A549 (cell line): ENCODE results near the gene TMPRSS6. TPM values are rescaled to one million over a fixed set of nuclear protein-coding genes. Genes with fewer than 3 reads are reported as not detected.

Experiments
- ATAC-seq, 2 experiments: fragments of 200-7000 bp in 1 of 2; fragments of >200 bp in 1 of 2; cut with Nextera tagmentation in 1 of 2; cut with Tn5 transposase in 1 of 2; 3 replicates each; pipeline versions ENCODE4 v1.8.0 to v1.9.1; 2018 to 2020; ENCODE audit warnings: mild to moderate bottlenecking in 1 of 2, moderate library complexity in 1 of 2
- CTCF ChIA-PET: fragments of 300-600 bp; sonication (Branson Sonifier 250); formaldehyde crosslinking; extraction: SDS; loops from one replicate; lab custom pipeline; 2021; ENCODE audit warnings: antibody characterized with exemption, inconsistent platforms; lab: Yijun Ruan, JAX
- POLR2A ChIA-PET: fragments of 350-600 bp; formaldehyde crosslinking; extraction: SDS; loops from one replicate; lab custom pipeline; 2021; ENCODE audit warnings: antibody characterized with exemption, inconsistent platforms; lab: Yijun Ruan, JAX
- DNase-seq, 2 experiments: peaks; one replicate each; pipeline versions ENCODE4 v3.0.0 to v3.0.0-alpha.2; 2011 to 2016; ENCODE audit warnings: low read depth in 1 of 2, low spot score in 1 of 2
- FAIRE-seq: peaks from 2 replicates; lab custom pipeline; 2011; peaks lifted over from hg19 to GRCh38; lab: Jason Lieb, UNC
- H3K27ac ChIP-seq, 2 experiments: fragments of >200 bp; sonication (Bioruptor Twin); formaldehyde crosslinking; 3 replicates each; pipeline ENCODE4 v1.5.1; 2016 to 2017
- H3K4me1 ChIP-seq: fragments of >200 bp; sonication (Bioruptor Twin); formaldehyde crosslinking; 3 replicates; pipeline ENCODE4 v1.6.1; 2016
- H3K4me2 ChIP-seq: fragments of >200 bp; sonication (Bioruptor Twin); formaldehyde crosslinking; 3 replicates; pipeline ENCODE4 v1.6.1; 2016
- H3K4me3 ChIP-seq: fragments of >200 bp; sonication (Bioruptor Twin); formaldehyde crosslinking; 3 replicates; pipeline ENCODE4 v1.5.1; 2016
- H3K9me3 ChIP-seq: fragments of >200 bp; sonication (Bioruptor Twin); formaldehyde crosslinking; 3 replicates; pipeline ENCODE4 v1.6.1; 2016
- BHLHE40 ChIP-seq: IDR thresholded peaks from 2 replicates; pipeline ENCODE4 v1.6.1; 2012; ENCODE audit warnings: low read depth, low read length, inconsistent platforms
- CBX8 ChIP-seq: fragments of 200-600 bp; sonication (generic); IDR thresholded peaks from 2 replicates; pipeline ENCODE4 v1.6.1; 2016
- CHD2 ChIP-seq: fragments of 150-350 bp; IDR thresholded peaks from 2 replicates; pipeline ENCODE4 v1.6.1; 2014; ENCODE audit warnings: low read length; ENCODE audit not compliant: partially characterized antibody
- CHD4 ChIP-seq: fragments of 200-600 bp; sonication (generic); IDR thresholded peaks from 2 replicates; pipeline ENCODE4 v1.6.1; 2016; ENCODE audit warnings: antibody characterized with exemption, mild to moderate bottlenecking, borderline replicate concordance
- EP300 ChIP-seq, 2 experiments: fragments of >200 bp; sonication (Bioruptor Twin); formaldehyde crosslinking; IDR thresholded peaks; 2 replicates in 1 of 2; 3 replicates in 1 of 2; pipeline ENCODE4 v1.6.1; 2016 to 2017
- FOSL2 ChIP-seq, 2 experiments: fragments of 450-650 bp in 1 of 2; fragments of >200 bp in 1 of 2; sonication (Bioruptor Twin) in 1 of 2; formaldehyde crosslinking; IDR thresholded peaks; 2 replicates each; pipeline versions ENCODE4 v1.5.0 to v1.6.1; 2016 to 2020; ENCODE audit warnings: mild to moderate bottlenecking in 1 of 2, moderate library complexity in 1 of 2
- HEYL ChIP-seq: fragments of 250-450 bp; sonication (Bioruptor Pico); IDR thresholded peaks from 2 replicates; pipeline ENCODE4 v1.8.0; 2021; ENCODE audit warnings: mild to moderate bottlenecking, moderate library complexity
- HOXA7 ChIP-seq: fragments of 250-450 bp; sonication (Bioruptor Pico); IDR thresholded peaks from 2 replicates; pipeline ENCODE4 v1.5.0; 2020; ENCODE audit warnings: mild to moderate bottlenecking, moderate library complexity
- HOXB13 ChIP-seq: fragments of 250-450 bp; sonication (Bioruptor Pico); IDR thresholded peaks from 2 replicates; pipeline ENCODE4 v1.5.0; 2020; ENCODE audit warnings: low read depth, mild to moderate bottlenecking, moderate library complexity
- NPAS2 ChIP-seq: fragments of 250-450 bp; sonication (Bioruptor Pico); IDR thresholded peaks from 2 replicates; pipeline ENCODE4 v1.8.0; 2022; ENCODE audit warnings: mild to moderate bottlenecking, moderate library complexity, borderline replicate concordance
- RAD21 ChIP-seq, 2 experiments: fragments of >200 bp in 1 of 2; sonication (Bioruptor Twin) in 1 of 2; formaldehyde crosslinking in 1 of 2; IDR thresholded peaks in 1 of 2; conservative IDR thresholded peaks in 1 of 2; 2 replicates in 1 of 2; 3 replicates in 1 of 2; pipeline ENCODE4 v1.6.1; 2012 to 2018; ENCODE audit warnings: inconsistent platforms in 1 of 2
- RARB ChIP-seq: fragments of 250-450 bp; sonication (Bioruptor Pico); IDR thresholded peaks from 2 replicates; pipeline ENCODE4 v1.8.0; 2021; ENCODE audit warnings: mild to moderate bottlenecking, moderate library complexity
- RNF2 ChIP-seq: fragments of 200-600 bp; sonication (generic); IDR thresholded peaks from 2 replicates; pipeline ENCODE4 v1.6.1; 2016; ENCODE audit warnings: low read depth, mild to moderate bottlenecking, antibody characterized with exemption, moderate library complexity, borderline replicate concordance
- SREBF2 ChIP-seq: fragments of 450-650 bp; IDR thresholded peaks from 2 replicates; pipeline ENCODE4 v1.6.1; 2014; ENCODE audit warnings: mild to moderate bottlenecking, moderate library complexity
- TP53 ChIP-seq: fragments of 250-450 bp; sonication (Bioruptor Pico); IDR thresholded peaks from 2 replicates; pipeline ENCODE4 v1.5.0; 2021; ENCODE audit warnings: mild to moderate bottlenecking, moderate library complexity
- ZNF302 ChIP-seq: fragments of 250-450 bp; sonication (Bioruptor Pico); IDR thresholded peaks from 2 replicates; pipeline ENCODE4 v1.9.0; 2021; ENCODE audit warnings: inconsistent platforms, mild to moderate bottlenecking, moderate library complexity
- WGBS: methylation state at CpG from one replicate; pipeline ENCODE4 v1.1.6; 2017; ENCODE audit errors: missing lambda C conversion rate; 5-methylcytosine and 5-hydroxymethylcytosine counted together
- polyA plus RNA-seq, 4 experiments: library from polyadenylated mRNA; depleted of rRNA in 3 of 4; stranded (reverse); fragments of >200 nt; fragmentation: RNase III in 1 of 4; extraction: RNeasy Plus Mini Kit Qiagen cat#74134 plus additional on column Dnase treatment in 1 of 4; gene quantifications; 2 replicates in 3 of 4; 3 replicates in 1 of 4; pipeline ENCODE4 v1.2.3, GENCODE V29; 2011 to 2017
- TF ChIP-seq, protein P1 (sequence below): fragments of 200-600 bp; sonication (generic); IDR thresholded peaks from 2 replicates; pipeline ENCODE4 v1.6.1; 2016; ENCODE audit warnings: antibody characterized with exemption, mild to moderate bottlenecking, moderate library complexity
- TF ChIP-seq, protein P2 (sequence below): fragments of 150-350 bp; IDR thresholded peaks from 2 replicates; pipeline ENCODE4 v1.6.1; 2014; ENCODE audit warnings: low read depth, mild to moderate bottlenecking, low read length
- TF ChIP-seq, protein P3 (sequence below): IDR thresholded peaks from 2 replicates; pipeline ENCODE4 v1.6.1; 2012

Gene TMPRSS6
- polyA plus RNA-seq, 2 of the 4 experiments (the other 2 are of a cell fraction), result not detected

GRCh38 chr22:37030560-37031281 is 78.8 kb downstream of the TMPRSS6 start:
- peak overlapping the region; percentile 98 to 100 for H3K27ac ChIP-seq
- WGBS, result 65% methylated on average over 11 of the region's 14 CpGs
- POLR2A ChIA-PET, result interaction anchor here (0.8 kb wide), 1 partner anchor 12 kb away, joined by 3 read pairs; no protein-coding TSS in a partner anchor
- FAIRE-seq, result no peak
- peaks cover 62% of the 10 kb centered on the region for H3K4me1 ChIP-seq
- CTCF ChIA-PET, result interaction anchor here (0.6 to 13.1 kb wide), 5 partner anchors 11 to 514 kb away, joined by 3 to 142 read pairs (median 3); partner anchors contain the start of genes MPST and TST
- no peak for DNase-seq
- no peak overlapping the region for H3K4me3 ChIP-seq
- no peaks in the 10 kb centered on the region for H3K9me3 ChIP-seq
- peak overlapping the region; percentile 90; the same call in 2 of the 3 replicates for H3K4me2 ChIP-seq
- ATAC-seq, result no peak
- TF ChIP-seq RAD21 (conservative IDR thresholded peaks at IDR 0.05 in 1 of 2, IDR thresholded peaks at IDR 0.05 in 1 of 2), result peak; percentile 1 to 20; a peak in 1 of 5 replicates
- TF ChIP-seq, protein P1, sequence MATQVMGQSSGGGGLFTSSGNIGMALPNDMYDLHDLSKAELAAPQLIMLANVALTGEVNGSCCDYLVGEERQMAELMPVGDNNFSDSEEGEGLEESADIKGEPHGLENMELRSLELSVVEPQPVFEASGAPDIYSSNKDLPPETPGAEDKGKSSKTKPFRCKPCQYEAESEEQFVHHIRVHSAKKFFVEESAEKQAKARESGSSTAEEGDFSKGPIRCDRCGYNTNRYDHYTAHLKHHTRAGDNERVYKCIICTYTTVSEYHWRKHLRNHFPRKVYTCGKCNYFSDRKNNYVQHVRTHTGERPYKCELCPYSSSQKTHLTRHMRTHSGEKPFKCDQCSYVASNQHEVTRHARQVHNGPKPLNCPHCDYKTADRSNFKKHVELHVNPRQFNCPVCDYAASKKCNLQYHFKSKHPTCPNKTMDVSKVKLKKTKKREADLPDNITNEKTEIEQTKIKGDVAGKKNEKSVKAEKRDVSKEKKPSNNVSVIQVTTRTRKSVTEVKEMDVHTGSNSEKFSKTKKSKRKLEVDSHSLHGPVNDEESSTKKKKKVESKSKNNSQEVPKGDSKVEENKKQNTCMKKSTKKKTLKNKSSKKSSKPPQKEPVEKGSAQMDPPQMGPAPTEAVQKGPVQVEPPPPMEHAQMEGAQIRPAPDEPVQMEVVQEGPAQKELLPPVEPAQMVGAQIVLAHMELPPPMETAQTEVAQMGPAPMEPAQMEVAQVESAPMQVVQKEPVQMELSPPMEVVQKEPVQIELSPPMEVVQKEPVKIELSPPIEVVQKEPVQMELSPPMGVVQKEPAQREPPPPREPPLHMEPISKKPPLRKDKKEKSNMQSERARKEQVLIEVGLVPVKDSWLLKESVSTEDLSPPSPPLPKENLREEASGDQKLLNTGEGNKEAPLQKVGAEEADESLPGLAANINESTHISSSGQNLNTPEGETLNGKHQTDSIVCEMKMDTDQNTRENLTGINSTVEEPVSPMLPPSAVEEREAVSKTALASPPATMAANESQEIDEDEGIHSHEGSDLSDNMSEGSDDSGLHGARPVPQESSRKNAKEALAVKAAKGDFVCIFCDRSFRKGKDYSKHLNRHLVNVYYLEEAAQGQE, result no peak

- FAIRE-seq (no peak), DNase-seq (no peak), ATAC-seq (no peak)
- 85% methylated on average over 8 of the region's 22 CpGs for WGBS
- ChIA-PET POLR2A (interaction anchor here (0.8 to 1.2 kb wide), 2 partner anchors 10 to 170 kb away, joined by 3 to 4 read pairs; no protein-coding TSS in a partner anchor), CTCF (interaction anchor here (0.6 to 13.1 kb wide), 5 partner anchors 9 to 173 kb away, joined by 3 to 142 read pairs (median 5); partner anchors contain the start of genes MPST and TST)
- H3K4me3 ChIP-seq, result no peak overlapping the region
- peaks cover 54% of the 10 kb centered on the region for H3K4me1 ChIP-seq
- TF ChIP-seq SREBF2, result no peak
- no peak for TF ChIP-seq RARB (CRISPR knock-in tag)
- no peak for TF ChIP-seq CHD4
- no peak for TF ChIP-seq BHLHE40
- TF ChIP-seq NPAS2 (CRISPR knock-in tag), result no peak
- no peak for TF ChIP-seq RNF2
- TF ChIP-seq, protein P2, sequence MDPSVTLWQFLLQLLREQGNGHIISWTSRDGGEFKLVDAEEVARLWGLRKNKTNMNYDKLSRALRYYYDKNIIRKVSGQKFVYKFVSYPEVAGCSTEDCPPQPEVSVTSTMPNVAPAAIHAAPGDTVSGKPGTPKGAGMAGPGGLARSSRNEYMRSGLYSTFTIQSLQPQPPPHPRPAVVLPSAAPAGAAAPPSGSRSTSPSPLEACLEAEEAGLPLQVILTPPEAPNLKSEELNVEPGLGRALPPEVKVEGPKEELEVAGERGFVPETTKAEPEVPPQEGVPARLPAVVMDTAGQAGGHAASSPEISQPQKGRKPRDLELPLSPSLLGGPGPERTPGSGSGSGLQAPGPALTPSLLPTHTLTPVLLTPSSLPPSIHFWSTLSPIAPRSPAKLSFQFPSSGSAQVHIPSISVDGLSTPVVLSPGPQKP, result no peak
- no peak for TF ChIP-seq TP53 (CRISPR knock-in tag)
- no peak for TF ChIP-seq ZNF302 (CRISPR knock-in tag)
- no peak for TF ChIP-seq CBX8
- no peak for TF ChIP-seq RAD21 (conservative IDR thresholded peaks at IDR 0.05 in 1 of 2, IDR thresholded peaks at IDR 0.05 in 1 of 2)
- no peak for TF ChIP-seq HOXB13 (CRISPR knock-in tag)
- no peak for TF ChIP-seq HEYL (CRISPR knock-in tag)
- TF ChIP-seq, protein P1, result no peak
- no peak for TF ChIP-seq HOXA7 (CRISPR knock-in tag)
- no peak for TF ChIP-seq EP300 (IDR thresholded peaks at IDR 0.05)
- TF ChIP-seq FOSL2 (IDR thresholded peaks at IDR 0.05), result no peak
- no peak for TF ChIP-seq FOSL2 (CRISPR knock-in tag; IDR thresholded peaks at IDR 0.05)
- no peak for TF ChIP-seq CHD2
- TF ChIP-seq, protein P3, sequence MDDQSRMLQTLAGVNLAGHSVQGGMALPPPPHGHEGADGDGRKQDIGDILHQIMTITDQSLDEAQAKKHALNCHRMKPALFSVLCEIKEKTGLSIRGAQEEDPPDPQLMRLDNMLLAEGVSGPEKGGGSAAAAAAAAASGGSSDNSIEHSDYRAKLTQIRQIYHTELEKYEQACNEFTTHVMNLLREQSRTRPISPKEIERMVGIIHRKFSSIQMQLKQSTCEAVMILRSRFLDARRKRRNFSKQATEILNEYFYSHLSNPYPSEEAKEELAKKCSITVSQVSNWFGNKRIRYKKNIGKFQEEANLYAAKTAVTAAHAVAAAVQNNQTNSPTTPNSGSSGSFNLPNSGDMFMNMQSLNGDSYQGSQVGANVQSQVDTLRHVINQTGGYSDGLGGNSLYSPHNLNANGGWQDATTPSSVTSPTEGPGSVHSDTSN, result no peak
- peak overlapping the region in 1 of 2 experiments; percentile 98; a peak in 3 of 6 replicates for H3K27ac ChIP-seq
- no peak overlapping the region for H3K4me2 ChIP-seq
- H3K9me3 ChIP-seq, result no peaks in the 10 kb centered on the region
Observed at GRCh38 chr22:37028692-37029674, 80.5 kb downstream of the TMPRSS6 start.
